K562 (cell line): Measurements from ENCODE around the gene ATXN2L. TPM values are rescaled to one million over a fixed set of nuclear protein-coding genes. Genes with fewer than 3 reads are reported as not detected.

Experiments used
- ARID3B ChIP-seq: fragments of 250-450 bp; sonication (Bioruptor Pico); IDR thresholded peaks from 2 replicates; pipeline ENCODE4 v1.4.0; 2020; ENCODE audit warnings: borderline replicate concordance
- DIDO1 ChIP-seq: fragments of 450-650 bp; IDR thresholded peaks from 2 replicates; pipeline ENCODE4 v1.6.1; 2016; ENCODE audit warnings: low read depth, missing biosample characterization, missing genetic modification characterization
- ELK3 ChIP-seq: fragments of 450-650 bp; formaldehyde crosslinking; IDR thresholded peaks from 2 replicates; pipeline ENCODE4 v1.4.0; 2020; ENCODE audit warnings: mild to moderate bottlenecking
- HOMEZ ChIP-seq: fragments of 250-450 bp; sonication (Bioruptor Pico); IDR thresholded peaks from 2 replicates; pipeline ENCODE4 v1.4.0; 2020; ENCODE audit warnings: mild to moderate bottlenecking, moderate library complexity
- ILF3 ChIP-seq: fragments of 450-650 bp; IDR thresholded peaks from 2 replicates; pipeline ENCODE4 v1.6.1; 2018; ENCODE audit warnings: antibody characterized with exemption, mild to moderate bottlenecking, moderate library complexity, borderline replicate concordance
- MAFG ChIP-seq: fragments of 450-650 bp; conservative IDR thresholded peaks from 2 replicates; pipeline ENCODE4 v1.6.1; 2016; ENCODE audit warnings: missing genetic modification characterization, missing compliant biosample characterization
- NR3C1 ChIP-seq: sonication (generic); formaldehyde crosslinking; IDR thresholded peaks from 2 replicates; pipeline ENCODE4 v1.8.1; 2022; ENCODE audit warnings: missing genetic modification reagents
- PHF21A ChIP-seq: fragments of 450-650 bp; IDR thresholded peaks from 2 replicates; pipeline ENCODE4 v1.6.1; 2017; ENCODE audit warnings: low read depth, borderline replicate concordance
- STAG1 ChIP-seq: sonication (generic); formaldehyde crosslinking; IDR thresholded peaks from 2 replicates; pipeline ENCODE4 v1.5.0; 2020; ENCODE audit warnings: missing genetic modification reagents, borderline replicate concordance
- XRCC3 ChIP-seq: fragments of 450-650 bp; IDR thresholded peaks from 2 replicates; pipeline ENCODE4 v1.6.1; 2017; ENCODE audit warnings: mild to moderate bottlenecking, moderate library complexity
- ZBTB11 ChIP-seq, 3 experiments: fragments of 200-800 bp in 1 of 3; fragments of 250-450 bp in 1 of 3; fragments of 450-650 bp in 1 of 3; sonication (Bioruptor Pico) in 1 of 3; sonication (Bioruptor generic) in 1 of 3; formaldehyde crosslinking in 1 of 3; IDR thresholded peaks; 2 replicates each; pipeline versions ENCODE4 v1.6.1 to v1.8.0; 2016 to 2022; ENCODE audit warnings: mild to moderate bottlenecking in 2 of 3, missing genetic modification characterization in 2 of 3, missing compliant biosample characterization in 1 of 3, moderate library complexity in 1 of 3
- ZNF316 ChIP-seq: fragments of 450-650 bp; IDR thresholded peaks from 2 replicates; pipeline ENCODE4 v1.6.1; 2016
- ZNF436 ChIP-seq: fragments of 250-450, 450-650 bp; sonication (Bioruptor Pico); formaldehyde crosslinking; IDR thresholded peaks from 2 replicates; pipeline ENCODE4 v1.7.0; 2020; ENCODE audit warnings: mild to moderate bottlenecking
- polyA plus RNA-seq, 8 experiments: library from polyadenylated mRNA; depleted of rRNA in 4 of 8; stranded (reverse) in 5 of 8; unstranded in 3 of 8; fragments of >200 nt; fragmentation: Nextera tagmentation in 2 of 8; fragmentation: Illumina TruSeq in 1 of 8; extraction: Ambion mirVana in 2 of 8; extraction: Trizol in 1 of 8; gene quantifications; 2 replicates each; pipeline versions ENCODE4 v1.2.1 to v1.2.3, GENCODE V29; 2011 to 2014; ENCODE audit warnings: inconsistent platforms in 1 of 8, missing spikeins in 1 of 8
- total RNA-seq, 7 experiments: library from RNA; depleted of rRNA in 6 of 7; stranded (reverse); fragments of >200 nt in 6 of 7; fragmentation: Illumina TruSeq in 2 of 7; extraction: Trizol in 2 of 7; gene quantifications; 2 replicates each; pipeline versions ENCODE4 v1.2.1 to v1.2.3, GENCODE V29; 2011 to 2021; ENCODE audit warnings: low replicate concordance in 1 of 7
- TF ChIP-seq, protein P1 (sequence below): fragments of 150-350 bp; conservative IDR thresholded peaks from 2 replicates; pipeline ENCODE4 v1.6.1; 2014; ENCODE audit warnings: low read length
- TF ChIP-seq, protein P2 (sequence below): sonication (generic); formaldehyde crosslinking; IDR thresholded peaks from 2 replicates; pipeline ENCODE4 v1.5.0; 2020; ENCODE audit warnings: missing genetic modification reagents

ATXN2L gene
- total and polyA plus RNA-seq, 9 of the 15 experiments (the other 6 are each of a cell fraction or from before 2014, with no cell fraction given): 3.8 to 280 (median 37.2) TPM

DNA sequence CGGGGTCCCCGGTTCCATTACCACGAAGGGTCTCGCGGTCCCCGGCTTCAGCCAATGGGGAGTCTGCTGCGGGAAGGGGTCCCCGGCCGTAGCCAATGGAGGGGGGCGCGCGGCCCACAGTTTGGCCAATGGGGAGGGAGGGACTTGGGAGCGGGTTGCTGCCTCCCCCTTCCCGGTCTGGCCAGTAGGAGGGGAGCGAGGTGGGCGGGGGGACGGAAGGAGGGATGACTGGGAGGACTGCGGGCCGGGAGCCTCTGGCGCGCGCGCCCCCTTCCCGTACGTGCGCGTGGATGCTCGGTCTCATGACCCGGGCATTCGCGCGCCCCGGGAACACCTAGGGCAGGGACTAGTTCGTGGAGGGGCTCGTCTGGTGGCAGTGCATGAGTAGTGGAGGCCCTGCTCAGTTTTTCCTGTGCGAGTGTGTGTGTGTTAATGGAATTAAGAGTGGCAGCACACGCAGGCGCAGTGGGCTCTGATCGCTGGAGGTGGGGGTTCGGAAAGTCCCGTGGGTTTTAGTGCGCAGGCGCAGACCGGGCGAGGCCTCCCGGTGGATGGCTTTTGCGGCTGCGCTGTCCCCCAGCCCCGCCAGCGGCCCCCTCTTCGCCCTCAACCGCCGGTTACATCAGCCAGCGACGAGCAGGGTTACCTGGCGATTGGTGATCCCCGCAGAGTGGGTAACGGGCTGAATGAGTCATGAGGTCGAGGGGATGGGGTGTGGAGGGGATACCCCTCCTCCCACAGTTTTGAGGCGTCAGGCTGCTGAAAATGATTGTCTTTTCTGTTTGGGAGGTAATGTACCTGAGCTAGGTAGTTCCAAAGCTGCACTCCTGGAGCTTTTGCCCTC, 1.3 kb downstream of the ATXN2L start (continued):
- no peak for TF ChIP-seq PHF21A
- TF ChIP-seq ZNF316: no peak
- no peak for TF ChIP-seq ZNF436
- TF ChIP-seq ELK3: no peak
- no peak for TF ChIP-seq XRCC3
- TF ChIP-seq ILF3: no peak
- TF ChIP-seq, protein P1, sequence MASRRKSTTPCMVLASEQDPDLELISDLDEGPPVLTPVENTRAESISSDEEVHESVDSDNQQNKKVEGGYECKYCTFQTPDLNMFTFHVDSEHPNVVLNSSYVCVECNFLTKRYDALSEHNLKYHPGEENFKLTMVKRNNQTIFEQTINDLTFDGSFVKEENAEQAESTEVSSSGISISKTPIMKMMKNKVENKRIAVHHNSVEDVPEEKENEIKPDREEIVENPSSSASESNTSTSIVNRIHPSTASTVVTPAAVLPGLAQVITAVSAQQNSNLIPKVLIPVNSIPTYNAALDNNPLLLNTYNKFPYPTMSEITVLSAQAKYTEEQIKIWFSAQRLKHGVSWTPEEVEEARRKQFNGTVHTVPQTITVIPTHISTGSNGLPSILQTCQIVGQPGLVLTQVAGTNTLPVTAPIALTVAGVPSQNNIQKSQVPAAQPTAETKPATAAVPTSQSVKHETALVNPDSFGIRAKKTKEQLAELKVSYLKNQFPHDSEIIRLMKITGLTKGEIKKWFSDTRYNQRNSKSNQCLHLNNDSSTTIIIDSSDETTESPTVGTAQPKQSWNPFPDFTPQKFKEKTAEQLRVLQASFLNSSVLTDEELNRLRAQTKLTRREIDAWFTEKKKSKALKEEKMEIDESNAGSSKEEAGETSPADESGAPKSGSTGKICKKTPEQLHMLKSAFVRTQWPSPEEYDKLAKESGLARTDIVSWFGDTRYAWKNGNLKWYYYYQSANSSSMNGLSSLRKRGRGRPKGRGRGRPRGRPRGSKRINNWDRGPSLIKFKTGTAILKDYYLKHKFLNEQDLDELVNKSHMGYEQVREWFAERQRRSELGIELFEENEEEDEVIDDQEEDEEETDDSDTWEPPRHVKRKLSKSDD: no peak
- no peak for TF ChIP-seq HOMEZ (CRISPR knock-in tag)
- no peak for TF ChIP-seq DIDO1 (tag)
- TF ChIP-seq, protein P2, sequence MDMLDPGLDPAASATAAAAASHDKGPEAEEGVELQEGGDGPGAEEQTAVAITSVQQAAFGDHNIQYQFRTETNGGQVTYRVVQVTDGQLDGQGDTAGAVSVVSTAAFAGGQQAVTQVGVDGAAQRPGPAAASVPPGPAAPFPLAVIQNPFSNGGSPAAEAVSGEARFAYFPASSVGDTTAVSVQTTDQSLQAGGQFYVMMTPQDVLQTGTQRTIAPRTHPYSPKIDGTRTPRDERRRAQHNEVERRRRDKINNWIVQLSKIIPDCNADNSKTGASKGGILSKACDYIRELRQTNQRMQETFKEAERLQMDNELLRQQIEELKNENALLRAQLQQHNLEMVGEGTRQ (CRISPR knock-in tag): 0 out of 2 replicates have a peak, but pooled peaks have one; percentile 18
- no peak for TF ChIP-seq NR3C1 (CRISPR knock-in tag)
- no peak for TF ChIP-seq MAFG (tag)
- no peak for TF ChIP-seq STAG1
- 0 out of 6 replicates have a peak, but pooled peaks of 1 of the 3 experiments have one; percentile 31 for TF ChIP-seq ZBTB11 (CRISPR knock-in tag; IDR thresholded peaks at IDR 0.05)
- no peak for TF ChIP-seq ARID3B (CRISPR knock-in tag)
